Vagina (tissue), 2 donors: ENCODE results near the gene ABHD18.

ENCODE experiments used
- POLR2A ChIP-seq, 2 donors: fragments of 450-650 bp; IDR thresholded peaks; one replicate each; pipeline ENCODE4 v1.6.1; 2017; ENCODE audit warnings: antibody characterized with exemption in 2 of 2, mild to moderate bottlenecking in 2 of 2, moderate library complexity in 2 of 2
- TF ChIP-seq, protein P1 (sequence below), 3 experiments: fragments of 450-650 bp in 2 of 3; fragments of 200-600 bp in 1 of 3; sonication (generic) in 1 of 3; IDR thresholded peaks; one replicate each; pipeline ENCODE4 v1.5.1; 2017 to 2019; ENCODE audit warnings: antibody characterized with exemption in 3 of 3, mild to moderate bottlenecking in 2 of 3, moderate library complexity in 2 of 3

GRCh38 chr4:128076464-128076863, 111.3 kb downstream of the ABHD18 start:
- TF ChIP-seq, protein P1, sequence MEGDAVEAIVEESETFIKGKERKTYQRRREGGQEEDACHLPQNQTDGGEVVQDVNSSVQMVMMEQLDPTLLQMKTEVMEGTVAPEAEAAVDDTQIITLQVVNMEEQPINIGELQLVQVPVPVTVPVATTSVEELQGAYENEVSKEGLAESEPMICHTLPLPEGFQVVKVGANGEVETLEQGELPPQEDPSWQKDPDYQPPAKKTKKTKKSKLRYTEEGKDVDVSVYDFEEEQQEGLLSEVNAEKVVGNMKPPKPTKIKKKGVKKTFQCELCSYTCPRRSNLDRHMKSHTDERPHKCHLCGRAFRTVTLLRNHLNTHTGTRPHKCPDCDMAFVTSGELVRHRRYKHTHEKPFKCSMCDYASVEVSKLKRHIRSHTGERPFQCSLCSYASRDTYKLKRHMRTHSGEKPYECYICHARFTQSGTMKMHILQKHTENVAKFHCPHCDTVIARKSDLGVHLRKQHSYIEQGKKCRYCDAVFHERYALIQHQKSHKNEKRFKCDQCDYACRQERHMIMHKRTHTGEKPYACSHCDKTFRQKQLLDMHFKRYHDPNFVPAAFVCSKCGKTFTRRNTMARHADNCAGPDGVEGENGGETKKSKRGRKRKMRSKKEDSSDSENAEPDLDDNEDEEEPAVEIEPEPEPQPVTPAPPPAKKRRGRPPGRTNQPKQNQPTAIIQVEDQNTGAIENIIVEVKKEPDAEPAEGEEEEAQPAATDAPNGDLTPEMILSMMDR (IDR thresholded peaks at IDR 0.05), result no peak
- TF ChIP-seq POLR2A (IDR thresholded peaks at IDR 0.05), result no peak
